Esophagus muscularis mucosa (tissue), 4 donors: ENCODE data around the gene BAIAP2. TPM values are rescaled to one million over a fixed set of nuclear protein-coding genes. Genes with fewer than 3 reads are reported as not detected.

Experiments used
- DNase-seq: peaks from one replicate; pipeline ENCODE4 v3.0.0-alpha.2; 2017; ENCODE audit errors: extremely low spot score
- H3K27ac ChIP-seq, 4 donors: fragments of 200-600 bp; sonication (generic); replicated peaks in 1 of 4; 1 replicate in 3 of 4; 2 replicates in 1 of 4; pipeline ENCODE4 v1.5.1; 2016 to 2019; ENCODE audit warnings: mild to moderate bottlenecking in 1 of 4
- H3K27me3 ChIP-seq, 4 donors: fragments of 200-600 bp; sonication (generic); one replicate each; pipeline versions ENCODE4 v1.5.1 to v1.6.0; 2016 to 2019
- H3K36me3 ChIP-seq, 4 donors: fragments of 200-600 bp; sonication (generic); one replicate each; pipeline ENCODE4 v1.5.1; 2016 to 2019
- H3K4me1 ChIP-seq, 4 donors: fragments of 200-600 bp; sonication (generic); one replicate each; pipeline ENCODE4 v1.5.1; 2016 to 2019
- H3K4me3 ChIP-seq, 4 donors: fragments of 200-600 bp; sonication (generic); 1 replicate in 2 of 4; 2 replicates in 2 of 4; pipeline ENCODE4 v1.5.1; 2016 to 2019; ENCODE audit warnings: mild to moderate bottlenecking in 4 of 4, moderate library complexity in 1 of 4
- H3K9me3 ChIP-seq, 4 donors: fragments of 200-600 bp; sonication (generic); 1 replicate in 3 of 4; 2 replicates in 1 of 4; pipeline ENCODE4 v1.5.1; 2016 to 2019
- CTCF ChIP-seq, 3 experiments: fragments of 200-600 bp in 2 of 3; fragments of 450-650 bp in 1 of 3; sonication (generic) in 2 of 3; IDR thresholded peaks; one replicate each; pipeline ENCODE4 v1.5.1; 2017 to 2019; ENCODE audit warnings: antibody characterized with exemption in 3 of 3, mild to moderate bottlenecking in 2 of 3, moderate library complexity in 1 of 3
- EP300 ChIP-seq: sonication (generic); formaldehyde crosslinking; IDR thresholded peaks from one replicate; pipeline ENCODE4 v1.6.1; 2017; ENCODE audit warnings: antibody characterized with exemption
- POLR2A ChIP-seq: fragments of 450-650 bp; IDR thresholded peaks from one replicate; pipeline ENCODE4 v1.6.1; 2017; ENCODE audit warnings: antibody characterized with exemption, moderate library complexity, mild to moderate bottlenecking, low read depth
- POLR2AphosphoS5 ChIP-seq, 2 donors: sonication (generic); formaldehyde crosslinking; IDR thresholded peaks; one replicate each; pipeline ENCODE4 v1.6.1; 2017; ENCODE audit warnings: antibody characterized with exemption in 2 of 2
- WGBS: methylation state at CpG from one replicate; pipeline ENCODE4 v1.1.5; 2018; 5-methylcytosine and 5-hydroxymethylcytosine counted together
- intact Hi-C: fragments of 100-400 bp; cut with DNase I; formaldehyde crosslinking; loops from one replicate; pipeline ENCODE4 v1.15.1; 2023
- total RNA-seq, 4 donors: library from RNA; depleted of rRNA; stranded (reverse); fragments of >200 nt; gene quantifications; one replicate each; pipeline versions ENCODE4 v1.1.0 to v1.2.1, GENCODE V29; 2016

BAIAP2 gene
- total RNA-seq, 4 donors from 2014 or later: 31.1 to 54.5 (median 36.7) TPM

- Histone ChIP-seq H3K27me3 (no peaks in the 10 kb centered on the region), H3K4me3 (no peak overlapping the region), H3K4me1 (peaks cover 0 to 9% (median 1%) of the 10 kb centered on the region in 4 donors), H3K9me3 (no peaks in the 10 kb centered on the region), H3K27ac (no peak overlapping the region), H3K36me3 (peaks cover 0 to 5% (median 0%) of the 10 kb centered on the region in 4 donors)
- TF ChIP-seq EP300 (no peak), CTCF (IDR thresholded peaks at IDR 0.05) (no peak), POLR2A (no peak), POLR2AphosphoS5 (IDR thresholded peaks at IDR 0.05) (no peak)
- intact Hi-C loops: no loop called here
- WGBS: 83% methylated on average over 26 of the region's 28 CpGs
- no peak for DNase-seq
These were observed 100.7 kb downstream of the BAIAP2 start for GRCh38 chr17:81135505-81136278.

GRCh38 chr17:81136366-81136765, 101.4 kb downstream of the BAIAP2 start:
- Histone ChIP-seq H3K27ac (no peak overlapping the region), H3K36me3 (peaks cover 0 to 5% (median 0%) of the 10 kb centered on the region in 4 donors), H3K4me3 (no peak overlapping the region), H3K4me1 (peaks cover 0 to 9% (median 1%) of the 10 kb centered on the region in 4 donors), H3K9me3 (no peaks in the 10 kb centered on the region), H3K27me3 (no peaks in the 10 kb centered on the region)
- WGBS: 88% methylated on average over 8 of the region's 8 CpGs
- intact Hi-C loops: no loop called here
- DNase-seq: no peak
- TF ChIP-seq POLR2A (no peak), POLR2AphosphoS5 (IDR thresholded peaks at IDR 0.05) (no peak), CTCF (IDR thresholded peaks at IDR 0.05) (no peak), EP300 (no peak)

- WGBS: 88% methylated on average over 8 of the region's 13 CpGs
- no peak for DNase-seq
- Histone ChIP-seq H3K27me3 (no peaks in the 10 kb centered on the region), H3K36me3 (peaks cover 0 to 5% (median 0%) of the 10 kb centered on the region in 4 donors), H3K4me3 (no peak overlapping the region), H3K4me1 (peaks cover 0 to 11% (median 2%) of the 10 kb centered on the region in 4 donors), H3K9me3 (no peaks in the 10 kb centered on the region), H3K27ac (no peak overlapping the region)
- TF ChIP-seq EP300 (no peak), POLR2A (no peak), CTCF (IDR thresholded peaks at IDR 0.05) (no peak), POLR2AphosphoS5 (IDR thresholded peaks at IDR 0.05) (no peak)
- intact Hi-C loops: no loop called here
These were observed 102.3 kb downstream of the BAIAP2 start for GRCh38 chr17:81137248-81137647.

- peaks cover 0 to 5% (median 0%) of the 10 kb centered on the region in 4 donors for H3K36me3 ChIP-seq
These were observed 103.1 kb downstream of the BAIAP2 start for GRCh38 chr17:81138083-81138482.

More at GRCh38 chr17:81138083-81138482, 103.1 kb downstream of the BAIAP2 start:
- Histone ChIP-seq H3K4me3 (no peak overlapping the region), H3K9me3 (no peaks in the 10 kb centered on the region), H3K27ac (no peak overlapping the region), H3K27me3 (no peaks in the 10 kb centered on the region), H3K4me1 (peaks cover 7 to 19% (median 9%) of the 10 kb centered on the region in 4 donors)
- intact Hi-C loops: no loop called here
- 90% methylated on average over 15 of the region's 15 CpGs for WGBS
- no peak for TF ChIP-seq POLR2AphosphoS5 (IDR thresholded peaks at IDR 0.05)
- TF ChIP-seq EP300: no peak
- TF ChIP-seq CTCF (IDR thresholded peaks at IDR 0.05): no peak
- TF ChIP-seq POLR2A: no peak
- no peak for DNase-seq
